HUES6 (cell line): ENCODE results near the gene INVS.
"Not testable (repeated sequence)": the region's sequence is repeated elsewhere in the genome, so short reads cannot be mapped to it uniquely, and the experiment has no call there.

Source experiments
- H3K27ac ChIP-seq: 2 replicates; pipeline ENCODE4 v1.7.0; 2013; ENCODE audit warnings: low read depth, mild to moderate bottlenecking, low read length, inconsistent platforms
- H3K27me3 ChIP-seq: 2 replicates; pipeline ENCODE4 v1.6.1; 2013; ENCODE audit warnings: low read length; ENCODE audit not compliant: control insufficient read depth, insufficient read depth
- H3K36me3 ChIP-seq: 2 replicates; pipeline ENCODE4 v1.6.1; 2013; ENCODE audit warnings: low read length; ENCODE audit not compliant: control insufficient read depth, insufficient read depth
- H3K4me1 ChIP-seq: 2 replicates; pipeline ENCODE4 v1.6.1; 2013; ENCODE audit warnings: low read length; ENCODE audit not compliant: control insufficient read depth, insufficient read depth
- H3K4me3 ChIP-seq: 2 replicates; pipeline ENCODE4 v1.5.1; 2013; ENCODE audit warnings: low read depth, low read length
- H3K9ac ChIP-seq: one replicate; pipeline ENCODE4 v1.6.1; 2013; ENCODE audit warnings: mild to moderate bottlenecking, low read length
- H3K9me3 ChIP-seq: 2 replicates; pipeline ENCODE4 v1.6.1; 2013; ENCODE audit warnings: low read depth, low read length; ENCODE audit not compliant: control insufficient read depth, insufficient read depth

The INVS gene

DNA sequence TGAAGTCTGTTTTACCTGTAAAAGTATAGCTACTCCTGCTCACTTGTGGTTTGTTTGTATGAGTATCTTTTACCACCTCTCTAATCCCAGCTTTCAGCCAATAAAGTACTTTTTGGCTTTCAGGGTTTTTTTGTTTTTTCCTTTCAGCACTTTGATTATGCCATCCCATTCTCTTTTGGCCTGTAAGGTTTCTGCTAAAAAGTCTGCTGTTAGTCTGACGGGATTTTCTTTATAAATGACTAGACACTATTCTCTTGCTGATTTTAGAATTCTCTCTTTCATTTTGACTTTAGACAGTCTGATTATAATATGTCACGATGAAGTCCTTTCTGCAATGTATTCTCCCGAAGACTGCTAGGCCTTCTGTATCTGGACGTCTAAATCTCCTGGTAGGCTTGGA, 216.5 kb downstream of the INVS start:
- Histone ChIP-seq H3K27me3 (no peaks in the 10 kb centered on the region), H3K27ac (no peak overlapping the region), H3K9me3 (peaks cover 4% of the 10 kb centered on the region; the same call in 1 of the 2 replicates), H3K36me3 (peaks cover 86% of the 10 kb centered on the region), H3K9ac (no peak overlapping the region), H3K4me3 (no peak overlapping the region), H3K4me1 (no peaks in the 10 kb centered on the region)

DNA sequence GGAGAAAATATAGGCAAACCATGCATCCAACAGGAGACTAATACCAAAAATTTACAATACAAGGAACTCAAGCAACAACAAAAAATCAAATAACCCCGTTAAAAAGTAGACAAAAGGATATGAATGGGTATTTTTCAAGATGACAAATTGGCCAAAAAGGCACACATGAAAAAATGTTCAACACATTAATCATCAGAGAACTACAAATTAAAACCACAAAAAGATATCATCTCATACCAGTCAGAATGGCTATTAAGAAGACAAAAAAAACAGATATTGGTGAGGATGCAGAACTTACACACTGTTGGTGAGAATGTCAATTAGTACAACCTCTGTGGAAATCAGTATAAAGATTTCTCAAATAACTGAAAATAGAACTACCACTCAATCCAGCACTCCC, 218.7 kb downstream of the INVS start:
- no peaks in the 10 kb centered on the region for H3K4me1 ChIP-seq
- no peak overlapping the region for H3K4me3 ChIP-seq
- no peak overlapping the region for H3K9ac ChIP-seq
- H3K27me3 ChIP-seq = no peaks in the 10 kb centered on the region
- H3K9me3 ChIP-seq = no peaks in the 10 kb centered on the region; the same call in 1 of the 2 replicates
- H3K27ac ChIP-seq = no peak overlapping the region
- H3K36me3 ChIP-seq = peaks cover 84% of the 10 kb centered on the region

DNA sequence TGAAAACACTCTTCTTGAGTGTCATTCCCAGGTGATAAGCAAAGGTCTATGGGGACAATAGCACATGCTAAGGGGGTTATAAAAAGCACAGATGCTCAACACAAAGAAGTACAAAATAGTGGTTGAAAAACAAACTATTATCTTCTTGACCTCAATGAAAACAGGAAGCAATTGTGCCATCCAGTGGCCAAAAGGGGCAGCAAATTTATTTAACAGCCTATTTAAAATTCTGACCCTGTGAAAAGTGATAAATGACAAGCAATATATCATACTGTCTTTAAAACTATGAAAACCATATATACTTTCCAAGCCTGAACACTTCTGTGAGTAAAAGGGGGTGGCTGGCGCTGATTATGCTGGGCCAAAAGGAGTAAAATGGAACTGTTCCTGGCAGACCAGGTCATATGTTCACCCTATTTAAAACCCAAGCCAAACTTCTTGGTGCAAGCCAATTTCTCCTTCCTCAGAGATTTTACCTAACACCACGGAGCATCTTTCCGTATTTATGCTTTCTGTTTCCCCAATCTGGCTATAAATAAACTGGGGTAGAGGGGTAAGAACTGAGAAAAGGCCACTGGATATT, 224.0 kb downstream of the INVS start:
- Histone ChIP-seq H3K9ac (no peak overlapping the region), H3K36me3 (peaks cover 76% of the 10 kb centered on the region), H3K27me3 (no peaks in the 10 kb centered on the region), H3K4me1 (no peaks in the 10 kb centered on the region), H3K4me3 (no peak overlapping the region), H3K27ac (no peak overlapping the region), H3K9me3 (no peaks in the 10 kb centered on the region)

DNA sequence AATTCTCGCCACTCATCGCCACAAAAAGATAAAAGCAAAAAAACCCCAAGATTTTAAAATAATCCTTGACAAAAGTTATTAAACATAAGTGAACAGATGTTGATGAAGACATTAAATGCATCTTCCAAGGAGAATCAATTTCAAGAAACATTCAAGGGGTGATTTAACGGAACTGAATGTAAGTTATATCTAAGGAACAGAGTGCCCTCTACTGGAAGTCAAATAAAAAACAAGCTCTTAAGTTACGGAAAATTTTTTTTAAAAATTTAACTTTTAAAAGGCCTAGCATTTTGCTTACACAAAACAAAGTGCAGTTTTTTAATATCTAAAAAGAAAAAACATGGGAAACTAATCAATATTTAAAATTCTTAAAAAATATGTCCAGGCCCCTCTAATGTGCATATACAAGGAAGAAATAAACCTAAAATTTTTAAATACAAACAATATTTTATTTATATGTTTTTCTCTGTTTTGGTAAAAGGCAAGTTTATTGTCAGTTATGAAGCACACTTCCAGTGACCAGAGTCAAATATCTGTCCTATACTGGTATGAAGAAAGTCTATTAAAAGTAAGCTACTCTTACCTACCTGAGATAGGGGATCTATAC, 225.7 kb downstream of the INVS start:
- no peaks in the 10 kb centered on the region for H3K4me1 ChIP-seq
- no peak overlapping the region for H3K27ac ChIP-seq
- H3K27me3 ChIP-seq = no peaks in the 10 kb centered on the region
- no peak overlapping the region for H3K9ac ChIP-seq
- no peak overlapping the region for H3K4me3 ChIP-seq
- peaks cover 79% of the 10 kb centered on the region for H3K36me3 ChIP-seq
- no peaks in the 10 kb centered on the region for H3K9me3 ChIP-seq

DNA sequence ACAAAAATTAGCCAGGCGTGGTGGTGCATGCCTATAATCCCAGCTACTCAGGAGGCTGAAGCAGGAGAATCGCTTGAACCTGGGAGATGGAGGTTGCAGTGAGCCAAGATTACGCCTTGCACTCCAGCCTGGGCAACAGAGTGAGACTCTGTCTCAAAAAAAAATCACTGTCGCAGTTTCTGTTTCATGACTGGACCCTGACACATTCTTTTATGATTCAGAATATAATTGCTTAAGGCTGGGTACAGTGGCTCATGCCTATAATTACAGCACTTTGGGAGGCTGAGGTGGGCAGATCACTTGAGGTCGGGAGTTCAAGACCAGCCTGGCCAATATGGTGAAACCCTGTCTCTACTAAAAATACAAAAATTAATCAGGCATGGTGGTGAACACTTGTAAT, 239.7 kb downstream of the INVS start:
- Histone ChIP-seq H3K36me3 (peaks cover 51% of the 10 kb centered on the region), H3K4me1 (peaks cover 14% of the 10 kb centered on the region)
- H3K27ac ChIP-seq, H3K9ac ChIP-seq, H3K4me3 ChIP-seq, H3K9me3 ChIP-seq, H3K27me3 ChIP-seq: not testable (repeated sequence)

DNA sequence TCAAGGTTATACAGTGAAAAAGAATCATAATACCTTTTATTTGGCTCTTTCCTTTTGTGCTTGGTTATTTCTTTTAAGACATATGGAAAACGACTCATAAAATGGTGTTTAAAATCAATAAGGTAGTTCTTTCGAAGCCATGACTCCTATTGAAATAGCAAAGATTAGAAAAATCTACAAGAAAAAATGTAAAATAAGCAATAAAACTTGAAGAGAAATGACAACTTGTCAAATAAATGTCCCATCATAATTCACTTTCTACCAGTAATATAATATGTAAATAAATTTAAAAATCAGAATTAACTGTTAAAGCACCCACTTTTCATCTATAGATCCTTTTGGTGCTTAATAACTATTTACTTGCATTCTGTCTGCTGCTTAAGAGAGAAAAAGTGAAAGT, 241.2 kb downstream of the INVS start:
- H3K27me3 ChIP-seq = no peaks in the 10 kb centered on the region
- H3K4me1 ChIP-seq = peaks cover 15% of the 10 kb centered on the region
- no peak overlapping the region for H3K9ac ChIP-seq
- H3K27ac ChIP-seq = no peak overlapping the region
- no peaks in the 10 kb centered on the region for H3K9me3 ChIP-seq
- H3K36me3 ChIP-seq = peaks cover 58% of the 10 kb centered on the region
- H3K4me3 ChIP-seq = no peak overlapping the region

DNA sequence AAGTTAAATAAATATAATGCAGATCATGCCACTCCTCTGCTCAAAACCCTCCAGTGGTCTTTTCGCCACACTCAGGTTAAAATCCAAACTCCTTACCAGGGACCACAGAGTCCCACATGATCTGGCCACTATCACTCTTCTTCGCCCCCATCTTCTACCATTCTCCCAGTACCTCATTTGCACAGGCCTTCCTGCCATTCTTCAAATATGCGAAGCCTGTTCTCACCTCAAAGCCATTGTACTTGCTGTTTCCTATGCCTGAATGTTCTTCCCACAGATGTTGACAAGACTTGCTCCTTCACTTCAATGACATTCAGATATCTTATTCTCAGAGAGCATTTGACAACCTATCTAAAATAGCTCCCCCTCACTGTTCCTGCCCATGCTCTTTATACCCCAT, 242.8 kb downstream of the INVS start:
- H3K36me3 ChIP-seq = peaks cover 65% of the 10 kb centered on the region

DNA sequence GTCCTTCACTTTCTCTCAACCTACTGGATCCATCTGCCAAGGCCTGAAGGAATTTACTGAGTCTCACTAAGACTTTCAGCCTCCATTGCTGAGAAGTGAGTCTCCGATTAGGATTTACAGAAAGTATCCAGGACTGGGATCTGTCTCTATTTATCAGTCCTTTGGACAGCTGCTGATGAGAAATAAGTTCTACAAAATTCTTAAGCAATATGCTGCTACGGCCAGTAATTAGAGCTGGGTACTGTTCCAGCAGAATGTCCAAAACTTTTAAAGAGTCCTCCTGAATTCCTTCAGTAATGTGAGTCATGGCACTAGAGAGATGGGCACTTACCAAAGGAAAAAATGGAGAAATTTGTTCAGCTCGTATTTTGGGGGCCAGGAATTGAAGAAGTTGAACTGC, 247.8 kb downstream of the INVS start:
- H3K9ac ChIP-seq = no peak overlapping the region
- no peaks in the 10 kb centered on the region for H3K9me3 ChIP-seq
- no peak overlapping the region for H3K27ac ChIP-seq
- H3K36me3 ChIP-seq = peaks cover 45% of the 10 kb centered on the region
- H3K4me3 ChIP-seq = no peak overlapping the region
- H3K4me1 ChIP-seq = peaks cover 32% of the 10 kb centered on the region
- H3K27me3 ChIP-seq = no peaks in the 10 kb centered on the region

More for the DNA sequence above, 242.8 kb downstream of the INVS start:
- Histone ChIP-seq H3K4me3 (no peak overlapping the region), H3K27me3 (no peaks in the 10 kb centered on the region), H3K4me1 (peaks cover 15% of the 10 kb centered on the region), H3K27ac (no peak overlapping the region), H3K9me3 (no peaks in the 10 kb centered on the region), H3K9ac (no peak overlapping the region)

DNA sequence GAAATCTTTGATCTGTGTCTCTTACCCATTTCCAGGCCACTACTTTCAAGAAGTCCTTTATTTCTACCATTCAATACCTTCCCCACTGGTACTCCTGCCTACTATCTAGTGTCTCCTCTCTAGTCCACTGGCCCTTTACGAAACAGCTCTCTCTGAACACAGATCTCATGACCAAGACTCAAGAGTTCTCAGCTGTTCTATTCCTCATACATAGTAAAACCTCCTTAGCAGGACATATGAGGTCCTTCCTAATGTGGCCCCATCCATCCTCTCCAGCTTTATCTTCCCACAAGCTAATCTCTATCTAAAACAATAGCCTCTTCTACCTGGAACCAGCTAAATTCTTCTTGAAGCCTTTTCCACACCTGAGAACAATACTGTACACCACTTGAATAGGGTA, 251.1 kb downstream of the INVS start:
- no peak overlapping the region for H3K9ac ChIP-seq
- peaks cover 17% of the 10 kb centered on the region for H3K4me1 ChIP-seq
- H3K27me3 ChIP-seq = no peaks in the 10 kb centered on the region
- H3K4me3 ChIP-seq = peak overlapping the region; percentile 45; the same call in 1 of the 2 replicates
- H3K9me3 ChIP-seq = peaks cover 4% of the 10 kb centered on the region; the same call in 1 of the 2 replicates
- H3K27ac ChIP-seq = no peak overlapping the region
- H3K36me3 ChIP-seq = peaks cover 29% of the 10 kb centered on the region
